Hematopoietic multipotent progenitor cell treated with erythropoietin and hydrocortisone succinate and interleukin-3 and kit ligand, for 15 days (in vitro differentiated cells): ENCODE data around the gene MTHFSD.

Experiments
- DNase-seq: peaks from one replicate; pipeline ENCODE4 v3.0.0-alpha.2; 2015; ENCODE audit warnings: low spot score

The MTHFSD gene

DNA sequence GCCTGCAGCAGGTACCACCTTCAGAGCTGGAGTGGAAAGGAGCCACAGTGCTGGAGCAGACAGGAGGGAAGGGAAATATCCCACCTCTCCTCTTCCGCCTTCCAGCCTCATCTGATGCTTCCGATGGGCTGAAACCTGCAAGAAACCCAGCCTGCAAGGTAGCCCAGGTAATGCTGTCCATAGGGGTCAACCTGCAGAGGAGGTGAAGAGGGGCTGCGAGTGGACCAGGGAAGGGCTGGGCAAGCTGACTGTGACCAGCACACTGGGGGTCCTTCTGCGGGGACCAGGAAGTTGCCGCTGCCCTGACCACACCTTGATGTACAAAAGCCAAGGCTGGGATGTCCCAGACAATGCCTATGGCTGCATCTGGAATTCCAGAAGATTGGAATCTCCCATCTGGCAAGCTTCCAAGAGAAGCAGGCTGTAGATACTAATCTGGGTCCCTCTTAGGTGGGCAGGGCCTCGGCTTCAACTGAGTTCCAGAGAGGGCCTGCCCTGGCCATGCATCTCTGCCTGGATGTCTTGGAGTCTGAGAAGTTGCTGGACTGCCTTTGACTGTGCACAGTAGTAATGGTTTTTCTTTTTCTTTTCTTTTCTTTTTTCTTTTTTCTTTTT lies 29.1 kb upstream of the MTHFSD start:
- DNase-seq, result no peak

GRCh38 chr16:86581458-86581857 lies 26.4 kb upstream of the MTHFSD start:
- DNase-seq, result no peak

DNA sequence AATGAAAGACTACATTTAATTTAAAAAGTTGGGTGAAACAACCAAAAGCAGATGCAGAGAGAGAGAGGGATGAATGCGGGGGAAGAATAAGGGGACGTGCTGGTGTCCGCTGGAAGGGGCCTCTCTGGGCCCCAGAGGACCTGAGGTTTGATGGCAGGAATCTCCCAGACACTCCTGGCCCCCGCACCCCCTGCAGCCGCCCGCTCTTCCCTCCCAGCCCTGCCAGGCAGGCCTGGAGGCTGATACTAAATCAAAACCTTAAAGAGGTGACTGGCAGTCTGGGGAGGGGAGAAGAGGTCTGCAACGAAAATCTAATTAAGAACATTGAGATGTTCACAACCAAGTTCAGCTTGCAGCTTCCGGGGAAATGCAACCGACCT lies 25.7 kb upstream of the MTHFSD start:
- DNase-seq, result no peak

DNA sequence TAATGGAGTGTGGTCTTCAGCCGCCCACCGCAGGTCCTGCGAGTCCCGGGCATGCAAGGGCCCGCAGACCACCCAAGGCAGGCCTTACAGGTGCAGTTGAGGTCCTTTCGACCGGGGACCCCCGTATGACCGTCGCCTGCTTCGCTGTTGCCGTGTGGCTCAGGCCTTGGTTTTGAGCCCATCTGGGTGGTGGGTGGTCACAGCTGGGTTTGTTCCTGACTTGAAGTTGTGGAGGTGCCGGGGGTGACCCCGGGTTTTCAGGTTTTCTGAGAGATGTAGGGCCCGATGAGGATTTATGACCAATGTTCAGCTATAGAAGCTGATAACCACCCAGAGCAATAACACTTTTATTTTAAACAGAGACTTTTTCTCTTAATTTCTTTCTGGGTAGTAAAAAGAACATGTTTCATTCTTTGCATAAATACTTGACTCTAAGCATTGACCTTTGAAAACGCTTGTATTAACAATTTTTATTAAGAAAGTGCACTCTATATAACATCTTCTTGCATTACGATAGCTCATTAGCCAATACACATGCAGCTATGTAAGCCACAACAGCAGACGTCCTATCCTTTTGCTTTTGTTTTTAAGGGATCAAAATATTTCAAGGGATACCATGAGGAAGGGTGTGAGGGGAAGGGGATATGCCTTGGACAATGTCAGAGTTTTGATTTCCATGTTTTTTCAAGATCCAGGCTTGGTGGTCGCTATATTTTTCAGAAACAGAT lies 25.2 kb upstream of the MTHFSD start:
- no peak for DNase-seq

GRCh38 chr16:86579268-86580062 lies 24.4 kb upstream of the MTHFSD start:
- DNase-seq, result no peak

- DNase-seq, result no peak
Observed at GRCh38 chr16:86578611-86579267, 23.7 kb upstream of the MTHFSD start.

- no peak for DNase-seq
Observed at GRCh38 chr16:86578061-86578599, 23.1 kb upstream of the MTHFSD start, which contains the start of gene FOXL1. FOXL1 (plus strand) TSS chr16:86578549; CDS start chr16:86578724, 175 bp downstream.

- DNase-seq, result no peak
Observed at GRCh38 chr16:86577314-86577971, 22.4 kb upstream of the MTHFSD start.

GRCh38 chr16:86576591-86577313 lies 21.7 kb upstream of the MTHFSD start:
- DNase-seq, result no peak

GRCh38 chr16:86575754-86576557 lies 20.9 kb upstream of the MTHFSD start:
- peak; percentile 37 for DNase-seq

GRCh38 chr16:86575095-86575685 lies 20.2 kb upstream of the MTHFSD start:
- no peak for DNase-seq

GRCh38 chr16:86574646-86575045 lies 19.6 kb upstream of the MTHFSD start:
- no peak for DNase-seq

GRCh38 chr16:86573646-86574508 lies 18.8 kb upstream of the MTHFSD start:
- no peak for DNase-seq

- DNase-seq, result no peak
Observed at GRCh38 chr16:86573215-86573614, 18.2 kb upstream of the MTHFSD start.

- DNase-seq, result no peak
Observed at GRCh38 chr16:86572606-86573005, 17.6 kb upstream of the MTHFSD start.

- no peak for DNase-seq
Observed at GRCh38 chr16:86572041-86572521, 17.0 kb upstream of the MTHFSD start.

- no peak for DNase-seq
Observed at GRCh38 chr16:86571530-86571915, 16.5 kb upstream of the MTHFSD start.
